C4-2B (cell line): Measurements from ENCODE around the gene PTRH1.

Experiments
- H3K27ac ChIP-seq: fragments of 450-650 bp; 2 replicates; pipeline ENCODE4 v1.5.1; 2017
- ZFX ChIP-seq: fragments of 450-650 bp; IDR thresholded peaks from 2 replicates; pipeline ENCODE4 v1.6.1; 2017
- TF ChIP-seq, protein P1 (sequence below): fragments of 450-650 bp; conservative IDR thresholded peaks from 2 replicates; pipeline ENCODE4 v1.5.1; 2017; ENCODE audit warnings: mild to moderate bottlenecking

The PTRH1 gene

DNA sequence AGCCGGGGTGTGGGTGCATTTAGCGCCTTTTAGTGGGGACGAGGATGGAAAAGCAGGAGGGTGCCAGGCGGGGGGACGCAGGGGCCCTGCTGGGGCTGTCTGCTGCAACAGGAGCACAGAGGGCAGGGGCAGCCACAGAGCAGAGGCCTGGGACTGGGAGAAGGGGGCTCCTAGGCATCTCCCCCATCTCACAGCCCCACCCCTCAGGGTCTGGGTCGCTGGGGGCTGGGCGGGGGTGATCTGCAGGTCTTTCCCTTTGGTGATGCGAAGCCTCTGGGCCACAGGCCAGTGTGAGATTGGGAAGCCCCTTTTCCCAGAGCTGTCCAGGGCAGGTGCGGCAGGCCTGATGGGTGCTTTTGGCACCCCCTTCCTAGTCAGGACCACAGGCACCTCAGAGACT is 14.8 kb upstream of the PTRH1 start:
- no peak overlapping the region for H3K27ac ChIP-seq
- TF ChIP-seq, protein P1, sequence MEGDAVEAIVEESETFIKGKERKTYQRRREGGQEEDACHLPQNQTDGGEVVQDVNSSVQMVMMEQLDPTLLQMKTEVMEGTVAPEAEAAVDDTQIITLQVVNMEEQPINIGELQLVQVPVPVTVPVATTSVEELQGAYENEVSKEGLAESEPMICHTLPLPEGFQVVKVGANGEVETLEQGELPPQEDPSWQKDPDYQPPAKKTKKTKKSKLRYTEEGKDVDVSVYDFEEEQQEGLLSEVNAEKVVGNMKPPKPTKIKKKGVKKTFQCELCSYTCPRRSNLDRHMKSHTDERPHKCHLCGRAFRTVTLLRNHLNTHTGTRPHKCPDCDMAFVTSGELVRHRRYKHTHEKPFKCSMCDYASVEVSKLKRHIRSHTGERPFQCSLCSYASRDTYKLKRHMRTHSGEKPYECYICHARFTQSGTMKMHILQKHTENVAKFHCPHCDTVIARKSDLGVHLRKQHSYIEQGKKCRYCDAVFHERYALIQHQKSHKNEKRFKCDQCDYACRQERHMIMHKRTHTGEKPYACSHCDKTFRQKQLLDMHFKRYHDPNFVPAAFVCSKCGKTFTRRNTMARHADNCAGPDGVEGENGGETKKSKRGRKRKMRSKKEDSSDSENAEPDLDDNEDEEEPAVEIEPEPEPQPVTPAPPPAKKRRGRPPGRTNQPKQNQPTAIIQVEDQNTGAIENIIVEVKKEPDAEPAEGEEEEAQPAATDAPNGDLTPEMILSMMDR: no peak
- no peak for TF ChIP-seq ZFX

- H3K27ac ChIP-seq: no peak overlapping the region
Observed at GRCh38 chr9:127729522-127730256, 14.2 kb upstream of the PTRH1 start.

DNA sequence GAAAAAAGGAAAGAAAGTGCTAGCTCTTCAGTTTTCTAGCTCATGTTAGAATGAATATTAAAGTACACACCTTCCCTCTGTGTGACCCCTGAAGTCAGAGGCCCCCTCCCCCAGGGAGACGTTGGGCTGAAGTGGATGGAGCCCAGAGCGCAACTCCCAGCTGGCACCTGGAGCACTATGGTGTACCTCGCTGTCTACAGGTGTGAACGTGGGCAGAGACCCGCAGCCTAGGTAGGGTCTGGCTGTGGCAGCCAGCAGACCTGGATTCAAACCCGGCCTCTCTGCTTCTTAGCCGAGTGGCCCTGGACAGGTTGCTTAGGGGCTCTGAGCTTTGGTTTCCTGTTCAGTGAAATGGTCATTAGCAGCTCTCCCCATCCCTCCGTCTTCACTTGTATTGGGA is 13.3 kb upstream of the PTRH1 start:
- no peak for TF ChIP-seq ZFX
- TF ChIP-seq, protein P1: no peak
- H3K27ac ChIP-seq: no peak overlapping the region

More at GRCh38 chr9:127729522-127730256, 14.2 kb upstream of the PTRH1 start:
- TF ChIP-seq ZFX: no peak
- TF ChIP-seq, protein P1: no peak

DNA sequence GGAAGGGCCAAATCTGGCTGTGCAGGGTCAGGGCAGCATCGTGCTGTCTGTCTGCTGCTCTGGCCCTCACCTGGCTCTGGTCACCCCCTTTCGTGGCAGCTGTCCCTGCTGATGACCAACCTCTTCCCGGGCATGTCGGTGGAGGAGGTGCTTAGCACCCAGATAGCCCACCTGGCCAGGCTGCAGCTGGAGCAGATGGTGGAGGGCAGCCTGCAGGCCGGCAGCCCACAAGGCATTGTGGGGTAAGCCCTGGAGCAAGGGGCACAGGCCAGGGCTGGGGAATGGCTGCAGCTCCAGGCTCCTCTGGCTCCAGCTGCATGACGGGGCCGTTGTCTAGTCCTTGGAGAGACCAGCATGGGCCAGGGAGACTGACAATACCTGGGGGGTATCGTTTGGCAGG is 11.4 kb upstream of the PTRH1 start:
- TF ChIP-seq ZFX: no peak
- TF ChIP-seq, protein P1: no peak
- H3K27ac ChIP-seq: no peak overlapping the region

DNA sequence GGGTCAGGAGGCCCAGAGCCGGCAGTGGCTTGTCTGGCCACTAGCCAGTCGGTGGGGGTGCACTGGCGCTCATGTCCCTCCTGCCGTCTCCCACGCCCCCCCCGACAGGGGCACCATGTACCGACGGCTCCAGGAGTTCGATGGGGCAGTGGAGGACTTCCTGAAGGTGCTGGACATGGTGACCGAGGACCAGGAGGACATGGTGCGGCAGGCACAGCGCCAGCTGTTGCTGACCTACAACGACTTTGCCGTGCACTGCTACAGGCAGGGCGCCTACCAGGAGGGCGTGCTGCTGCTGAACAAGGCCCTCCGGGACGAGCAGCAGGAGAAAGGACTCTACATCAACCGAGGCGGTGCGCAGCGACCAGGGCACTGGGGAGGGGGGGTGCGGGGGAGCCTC is 8.5 kb upstream of the PTRH1 start:
- no peak for TF ChIP-seq ZFX
- TF ChIP-seq, protein P1: no peak
- H3K27ac ChIP-seq: no peak overlapping the region

DNA sequence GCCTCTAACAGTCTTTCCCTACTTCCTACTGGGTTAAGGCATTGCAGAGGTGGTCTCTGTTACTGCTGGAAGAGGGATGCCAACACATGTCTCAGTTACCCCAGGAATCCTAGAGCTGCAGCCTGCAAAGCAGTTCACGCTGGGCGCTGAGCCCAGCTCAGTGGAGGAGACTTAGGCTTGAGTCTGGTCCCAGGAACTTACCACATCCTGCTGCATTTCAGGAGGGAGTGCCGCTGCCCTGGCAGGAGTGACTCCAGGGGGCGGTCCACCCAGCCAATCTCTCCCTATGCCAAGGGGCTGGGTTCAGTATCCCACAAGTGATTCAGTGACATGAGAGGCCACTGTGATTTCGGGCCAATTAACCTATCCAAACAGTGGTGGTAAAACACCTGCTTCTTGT is 8.0 kb upstream of the PTRH1 start:
- TF ChIP-seq ZFX: no peak
- TF ChIP-seq, protein P1: no peak
- no peak overlapping the region for H3K27ac ChIP-seq

GRCh38 chr9:127723013-127723412 is 7.5 kb upstream of the PTRH1 start:
- no peak for TF ChIP-seq ZFX
- TF ChIP-seq, protein P1: no peak
- H3K27ac ChIP-seq: no peak overlapping the region
